Stimulated activated CD8-positive, alpha-beta memory T cell treated with anti-CD3 and anti-CD28 coated beads, Interleukin-4, amount 100 ng/mL, for 48 hours (primary cell): ENCODE data around the gene TBC1D22A.

ENCODE experiments used
- DNase-seq: peaks from one replicate; pipeline ENCODE4 v3.0.0-alpha.2; 2020

TBC1D22A gene

DNA sequence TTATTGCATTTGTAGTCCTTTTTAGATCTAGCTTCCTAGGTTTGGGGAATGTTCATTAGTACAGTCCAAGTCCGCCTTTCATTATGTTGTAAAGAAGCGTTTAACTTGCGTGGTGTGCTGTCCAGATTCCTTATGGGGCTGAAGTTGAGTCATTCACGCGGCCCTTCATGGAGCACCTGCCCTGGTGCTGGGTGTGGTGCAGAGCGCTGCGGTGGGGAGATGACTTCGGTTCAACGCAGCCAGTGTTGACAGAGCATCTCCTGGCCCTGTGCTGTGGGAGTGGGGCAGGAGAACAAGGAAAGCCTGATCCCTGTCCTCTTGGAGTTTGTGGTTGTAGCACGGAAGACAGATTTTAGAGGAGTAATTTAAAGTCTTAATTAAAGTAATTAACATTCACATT is 152.0 kb downstream of the TBC1D22A start:
- DNase-seq, result no peak

DNA sequence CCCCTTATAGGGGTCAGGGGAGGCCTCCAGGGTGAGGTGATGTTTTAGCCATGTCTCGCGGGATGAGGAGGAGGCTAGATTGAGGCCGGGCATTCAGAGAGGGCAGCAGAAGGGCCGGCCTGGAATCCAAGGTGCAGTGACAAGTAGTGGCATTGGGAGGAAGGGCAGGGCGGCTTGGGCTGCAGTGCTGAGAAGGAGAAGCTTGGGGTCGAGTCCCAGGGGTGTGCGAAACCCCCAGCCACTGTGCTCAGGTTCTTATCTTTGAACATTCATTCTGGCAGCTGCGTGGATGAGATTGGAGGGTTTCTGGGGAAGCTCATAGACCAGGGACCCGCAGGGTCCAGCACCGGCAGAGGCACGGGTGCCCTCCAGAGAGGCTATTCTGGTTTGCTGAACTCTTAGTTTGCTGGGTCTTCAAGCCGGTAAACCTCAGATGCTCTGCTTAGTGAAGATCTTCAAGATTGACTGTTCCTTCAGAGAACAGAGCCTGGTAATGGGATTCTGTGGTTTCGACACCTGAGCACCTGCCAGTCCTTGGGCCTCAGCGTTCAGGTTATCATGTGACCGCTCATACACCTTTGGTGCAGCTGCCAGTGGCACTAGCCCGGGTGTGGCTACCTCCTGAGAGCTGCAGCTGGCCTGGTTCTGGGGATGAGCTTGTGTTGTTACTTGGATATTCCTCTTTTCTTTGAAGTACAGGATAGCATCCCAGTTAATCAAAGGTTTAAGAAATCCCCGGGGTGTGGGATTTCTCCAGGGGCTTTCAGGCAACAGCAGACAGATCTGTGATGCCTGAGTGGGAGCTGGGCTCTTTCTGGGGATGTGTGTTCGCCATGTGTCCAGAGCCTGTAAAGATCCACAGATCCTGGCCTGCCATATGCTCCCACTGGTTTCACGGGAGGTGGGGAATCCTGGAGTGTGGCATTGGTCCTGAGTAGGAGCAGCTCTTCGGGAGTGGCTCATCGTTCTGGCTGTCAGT is 152.8 kb downstream of the TBC1D22A start:
- DNase-seq, result no peak

DNA sequence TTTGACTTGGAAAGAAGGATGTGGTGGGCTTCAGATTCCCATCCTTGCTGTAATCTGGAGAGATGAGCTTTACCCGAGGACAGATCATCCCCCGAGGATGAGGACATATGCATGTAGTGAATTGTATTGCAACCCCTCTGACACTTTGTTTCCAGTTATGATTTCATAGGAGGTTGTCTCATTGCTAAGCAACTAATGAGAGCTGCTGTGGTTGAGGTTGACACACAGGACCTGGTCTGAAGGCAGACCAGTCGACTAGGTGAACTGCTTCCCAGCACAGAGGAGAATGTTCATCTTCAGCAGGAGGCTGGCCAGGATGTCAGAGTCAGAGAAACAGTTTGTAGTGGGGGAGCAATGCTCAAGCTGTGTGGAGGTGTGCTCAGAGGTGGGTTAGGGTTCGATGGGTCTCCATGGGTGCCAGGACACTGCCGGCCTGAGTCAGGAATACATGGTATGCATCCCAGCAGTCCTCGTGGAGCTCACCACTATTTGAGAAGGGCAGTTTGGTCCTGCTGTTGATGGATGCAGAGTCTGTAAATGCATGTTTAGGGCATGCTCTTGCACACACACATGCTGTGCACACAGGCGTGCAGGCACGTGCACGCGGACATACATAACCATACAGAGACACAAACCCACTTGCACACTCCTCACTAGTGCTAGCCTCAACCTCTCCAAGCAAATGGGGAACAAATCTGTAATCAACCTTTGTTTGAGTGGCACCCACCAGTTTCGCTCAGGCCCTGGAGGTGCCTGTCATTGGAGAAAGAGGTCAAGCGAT is 153.7 kb downstream of the TBC1D22A start:
- DNase-seq, result no peak

DNA sequence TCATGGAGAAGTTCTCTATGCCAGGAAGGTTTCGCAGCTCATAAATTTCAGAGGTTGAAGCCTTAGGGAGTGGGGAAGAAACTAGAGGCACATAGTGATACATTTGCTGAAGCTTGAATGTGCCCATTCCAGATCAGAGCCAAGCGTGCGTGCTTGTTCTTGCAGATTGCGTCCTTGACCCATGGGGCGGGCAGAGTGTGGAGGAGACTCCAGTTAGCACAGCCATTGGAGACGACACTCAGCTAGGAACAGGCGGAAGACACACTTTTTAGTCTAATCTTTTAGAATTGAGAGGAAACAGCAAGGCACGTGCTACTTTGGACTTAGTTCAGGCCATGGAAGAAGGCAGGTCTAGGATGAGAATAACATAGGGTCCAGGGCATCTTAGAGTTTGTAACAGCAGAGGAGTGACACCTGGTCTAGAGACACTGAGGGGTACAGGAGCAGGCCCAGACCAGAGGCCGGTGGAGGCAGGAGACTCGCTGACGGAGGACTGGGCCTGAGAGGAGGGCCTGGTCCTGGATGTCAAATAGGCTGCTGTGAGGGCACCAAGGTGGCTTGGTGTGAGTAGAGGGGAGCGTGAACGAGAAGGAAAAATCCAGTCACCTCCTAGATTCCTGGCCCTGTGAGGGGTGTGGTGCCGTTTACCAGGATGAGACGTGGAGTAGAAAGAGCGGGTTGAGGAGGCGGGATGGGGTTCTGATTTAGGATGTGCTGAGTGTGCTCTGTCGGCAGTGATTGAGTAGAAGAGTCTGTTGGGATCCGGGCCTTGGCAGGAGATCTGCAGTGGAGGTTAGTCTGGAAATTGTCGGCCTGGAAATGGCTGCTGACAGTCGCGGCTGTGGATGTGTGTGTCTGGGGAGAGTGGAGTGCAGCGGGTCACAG is 154.7 kb downstream of the TBC1D22A start:
- no peak for DNase-seq

DNA sequence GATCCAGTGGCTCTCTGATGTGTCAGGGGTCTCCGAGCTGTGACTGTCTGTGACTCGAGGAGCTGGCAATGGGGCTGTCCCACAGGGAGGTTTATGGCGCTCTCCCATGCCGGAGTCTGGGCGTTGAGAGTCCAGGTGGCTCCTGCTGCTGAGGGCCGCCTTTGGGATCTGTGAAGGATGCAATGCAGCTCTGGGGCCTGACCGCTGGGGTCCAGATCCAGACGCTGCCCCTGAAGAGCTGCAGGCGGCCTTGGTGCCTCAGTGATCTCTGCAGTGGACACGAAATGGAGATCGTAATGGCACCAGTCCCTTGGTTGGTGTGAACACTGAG is 155.3 kb downstream of the TBC1D22A start:
- no peak for DNase-seq

DNA sequence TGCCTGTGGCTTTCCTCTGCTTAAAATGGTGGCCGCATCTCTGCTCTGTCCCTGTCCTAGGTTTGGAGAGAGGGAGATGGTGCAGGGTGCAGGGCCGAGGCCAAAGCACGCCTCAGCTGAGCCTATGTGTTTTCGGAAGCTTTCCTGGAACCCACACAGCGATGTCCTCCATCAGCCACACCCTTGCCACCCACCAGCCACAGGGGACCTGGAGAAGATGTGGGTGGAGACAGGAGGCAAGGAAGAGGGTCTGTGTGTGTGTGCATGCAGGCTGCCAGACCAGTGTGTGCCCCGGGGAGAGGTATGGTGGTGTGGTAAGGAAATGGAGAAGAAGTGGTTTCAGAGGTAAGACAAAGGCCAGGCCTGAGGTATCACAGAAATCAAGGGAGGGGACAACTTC is 155.7 kb downstream of the TBC1D22A start:
- DNase-seq, result no peak

DNA sequence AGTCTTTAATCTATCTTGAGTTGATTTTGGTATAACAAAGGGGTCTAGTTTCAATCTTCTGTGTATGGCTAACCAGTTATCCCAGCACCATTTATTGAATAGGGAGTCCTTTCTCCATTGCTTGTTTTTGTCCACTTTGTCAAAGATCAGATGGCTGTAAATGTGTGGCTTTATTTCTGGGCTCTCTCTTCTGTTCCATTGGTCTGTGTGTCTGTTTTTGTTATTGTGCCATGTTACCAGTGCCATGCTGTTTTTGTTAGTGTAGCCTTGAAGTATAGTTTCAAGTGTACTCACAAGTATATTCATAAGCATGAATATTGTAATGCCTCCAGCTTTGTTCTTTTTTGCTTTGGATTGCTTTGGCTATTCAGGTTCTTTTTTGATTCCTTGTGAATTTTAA is 159.6 kb downstream of the TBC1D22A start:
- DNase-seq, result no peak

DNA sequence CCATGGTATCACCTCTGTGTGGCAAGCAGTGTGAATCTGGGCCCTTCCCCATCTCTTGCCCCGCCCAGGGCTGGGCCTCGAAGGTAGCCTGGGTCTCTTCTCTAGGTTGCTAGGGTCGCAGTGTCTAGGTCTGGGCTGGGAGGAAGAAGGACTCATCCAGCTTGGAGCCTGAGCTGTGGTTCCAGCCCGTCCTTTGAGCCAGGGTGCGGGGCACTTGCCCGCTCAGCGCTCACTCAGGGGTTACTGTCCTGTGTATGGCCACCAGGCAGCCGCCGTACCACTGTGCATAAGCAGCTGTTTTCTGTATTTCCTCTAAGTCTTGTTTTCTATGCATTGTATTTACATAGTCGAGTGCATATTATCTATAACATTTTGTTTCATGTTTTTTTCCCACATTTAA is 160.9 kb downstream of the TBC1D22A start:
- DNase-seq, result no peak

DNA sequence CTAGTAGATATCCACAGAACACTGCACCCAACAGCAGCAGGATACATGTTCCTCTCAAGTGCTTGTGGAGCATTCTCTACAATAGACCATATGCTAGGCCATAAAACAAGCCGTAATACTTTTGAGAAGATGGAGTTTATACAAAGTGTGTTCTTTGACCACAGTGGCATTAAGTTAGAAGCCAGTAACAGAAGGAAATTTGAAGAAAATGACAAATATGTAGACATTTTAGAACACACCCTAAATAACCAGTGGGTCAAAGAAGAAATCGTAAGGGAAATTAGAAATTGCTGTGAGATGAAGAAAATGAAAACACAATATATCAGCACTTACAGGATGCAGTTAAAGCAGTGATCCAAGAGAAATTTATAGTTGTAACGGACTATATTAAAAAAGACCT is 163.4 kb downstream of the TBC1D22A start:
- no peak for DNase-seq

DNA sequence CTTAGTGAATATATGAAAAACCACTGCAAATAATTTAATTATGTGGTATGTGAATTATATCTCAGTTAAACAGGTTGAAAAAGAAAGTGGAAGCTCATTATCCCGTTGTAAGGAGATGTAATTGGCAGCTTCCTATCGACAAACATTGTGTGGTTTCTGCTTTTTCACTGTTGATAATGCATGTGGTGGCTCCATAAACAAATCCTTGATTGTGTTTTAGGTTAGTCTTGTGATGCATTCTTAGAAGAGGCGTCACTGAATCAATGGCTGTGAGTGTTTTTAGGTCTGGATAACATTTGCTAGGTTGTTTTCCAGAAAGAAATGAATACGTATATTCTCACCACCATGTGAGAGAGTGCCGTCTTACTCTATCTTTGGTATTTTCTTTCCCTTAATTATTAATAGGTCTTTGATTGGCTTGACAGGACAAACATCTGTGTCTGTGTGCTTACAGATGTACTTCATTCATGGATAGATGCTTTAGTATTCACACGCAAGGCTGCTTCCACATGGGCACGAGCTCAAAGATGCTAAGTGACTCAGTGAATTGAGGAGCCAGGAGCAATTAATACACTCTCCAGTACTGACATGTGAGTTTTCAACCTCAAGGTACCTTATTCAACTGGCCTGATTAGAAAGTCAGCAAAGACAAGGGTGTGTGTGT is 166.7 kb downstream of the TBC1D22A start:
- DNase-seq, result no peak

DNA sequence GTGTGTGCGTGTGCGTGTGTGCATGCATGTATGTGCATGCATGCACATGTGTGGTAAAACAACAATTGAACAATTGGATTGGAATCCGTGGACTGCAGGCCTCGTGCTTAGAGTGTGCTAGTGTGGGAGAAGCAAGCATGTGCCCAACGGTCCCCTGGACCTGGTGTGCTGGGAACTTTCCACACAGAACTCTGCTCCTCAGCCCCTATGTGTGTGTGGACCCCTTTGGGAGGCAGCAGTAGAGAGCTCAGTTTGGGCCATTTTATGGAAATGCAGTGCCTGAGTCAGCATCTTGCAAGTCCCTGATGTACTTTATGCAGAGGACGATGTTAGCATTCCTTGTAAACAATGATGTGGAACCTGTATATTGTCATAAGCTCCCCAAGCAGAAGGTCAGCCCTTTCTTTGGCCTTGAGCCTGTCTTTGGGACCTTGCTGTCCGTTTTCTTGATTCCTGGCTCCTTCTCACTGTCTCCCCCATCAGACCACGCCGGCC is 167.3 kb downstream of the TBC1D22A start:
- DNase-seq, result no peak

DNA sequence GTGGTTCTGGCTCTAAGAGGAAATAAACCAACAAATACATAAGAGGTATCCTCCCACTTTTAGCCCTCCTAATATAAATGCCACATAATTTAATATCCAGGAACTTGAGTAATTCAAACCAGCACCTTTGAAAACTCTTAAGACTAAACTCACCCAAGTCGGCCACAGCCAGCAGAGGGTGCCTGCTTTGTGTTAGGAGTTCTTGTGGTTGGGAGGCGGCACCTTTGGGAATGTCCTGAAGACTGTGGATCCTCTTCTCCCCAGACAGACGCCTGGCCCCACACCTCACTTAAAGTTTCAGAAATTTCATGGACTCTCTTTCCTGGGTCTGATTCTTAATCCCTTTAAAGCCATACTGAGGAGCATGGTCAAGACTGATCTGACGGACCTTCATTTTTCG is 169.0 kb downstream of the TBC1D22A start:
- no peak for DNase-seq

DNA sequence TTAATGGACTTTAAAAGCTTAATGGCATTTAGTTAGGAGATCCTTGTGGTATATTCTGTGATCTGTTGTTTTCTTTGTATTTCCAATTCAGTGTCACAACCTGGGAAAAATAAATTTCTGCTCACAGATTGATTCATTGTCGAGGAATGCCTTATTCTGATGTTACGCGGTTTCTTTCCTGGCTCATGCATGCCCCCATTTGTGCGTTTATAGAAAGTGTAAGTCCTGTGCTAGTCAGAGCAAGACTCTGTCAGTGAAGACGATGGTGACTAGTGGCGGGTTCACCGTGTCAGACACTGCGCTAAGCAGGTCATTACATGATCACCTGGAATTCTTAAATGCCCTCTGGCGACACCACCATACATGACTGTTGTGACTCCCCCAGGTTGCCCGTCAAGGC is 169.4 kb downstream of the TBC1D22A start:
- no peak for DNase-seq

DNA sequence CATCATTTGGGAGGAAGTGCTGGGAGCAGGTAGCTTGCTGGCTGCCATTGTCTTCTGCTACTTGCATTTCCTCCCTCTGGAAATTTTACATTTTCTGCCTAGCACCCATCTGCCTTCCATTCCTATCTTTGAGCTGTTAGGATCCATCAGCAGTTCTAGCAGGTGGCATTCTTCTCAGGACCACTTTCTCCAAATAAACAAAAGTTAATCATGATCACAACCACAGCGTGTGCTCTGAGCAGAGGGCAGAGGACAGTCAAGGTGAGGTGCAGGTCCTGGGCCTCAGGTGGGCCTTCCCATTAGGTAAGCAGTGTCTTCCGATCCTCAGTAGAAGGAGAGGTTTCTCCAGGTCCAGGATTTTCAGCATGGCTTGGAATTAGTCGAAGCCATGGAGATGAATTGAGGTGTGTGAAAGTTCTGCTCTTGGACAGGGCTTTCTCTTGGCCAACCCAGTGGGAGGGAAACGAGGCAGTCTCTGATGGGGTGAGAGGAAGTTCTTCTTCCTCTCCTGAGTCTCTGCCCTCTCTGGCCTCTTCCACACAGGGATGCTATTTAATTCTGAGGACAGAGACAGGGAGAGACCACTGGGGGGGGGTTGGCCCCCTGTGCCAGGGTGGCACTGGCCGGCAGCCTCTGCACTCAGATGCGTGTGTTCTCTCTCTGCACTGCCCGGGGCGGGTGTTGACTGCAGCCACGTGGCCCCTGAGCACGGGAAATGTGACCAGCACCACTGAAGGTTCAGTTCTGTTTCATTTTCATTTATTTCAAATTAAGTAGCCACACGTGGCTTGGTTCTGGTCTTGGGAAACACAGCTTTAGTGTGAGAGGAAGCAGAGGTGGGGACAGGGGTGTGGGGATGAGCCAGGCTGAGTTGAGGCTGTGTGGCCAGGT is 170.8 kb downstream of the TBC1D22A start:
- DNase-seq, result no peak

DNA sequence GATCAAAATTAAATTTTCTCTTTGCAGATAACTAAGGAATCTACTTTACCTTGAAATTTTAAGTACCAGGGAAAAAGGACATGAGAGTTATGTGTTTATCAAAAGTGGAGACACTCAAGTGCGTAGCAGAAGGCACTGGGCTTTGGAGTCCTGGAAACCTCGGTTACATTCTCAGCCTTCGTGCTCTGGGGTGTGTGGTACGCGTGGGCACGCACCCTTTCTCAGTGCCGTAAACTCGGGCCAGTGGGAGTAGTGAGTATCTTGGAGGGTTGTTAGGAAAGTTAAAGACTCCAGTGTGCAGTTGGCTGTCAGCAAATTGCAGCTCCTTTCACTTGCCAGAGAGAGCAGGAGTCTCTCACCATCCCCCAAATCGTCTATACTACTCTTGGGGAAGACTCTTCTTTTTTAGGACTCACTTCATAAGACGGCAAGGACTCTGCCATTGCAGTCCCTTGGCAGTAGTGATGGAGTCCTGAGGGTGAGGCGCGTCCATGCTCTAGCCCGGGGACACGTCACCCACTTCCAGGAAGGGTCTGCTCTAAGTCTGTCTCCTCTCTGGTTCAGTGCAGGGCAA is 171.8 kb downstream of the TBC1D22A start:
- DNase-seq, result no peak

DNA sequence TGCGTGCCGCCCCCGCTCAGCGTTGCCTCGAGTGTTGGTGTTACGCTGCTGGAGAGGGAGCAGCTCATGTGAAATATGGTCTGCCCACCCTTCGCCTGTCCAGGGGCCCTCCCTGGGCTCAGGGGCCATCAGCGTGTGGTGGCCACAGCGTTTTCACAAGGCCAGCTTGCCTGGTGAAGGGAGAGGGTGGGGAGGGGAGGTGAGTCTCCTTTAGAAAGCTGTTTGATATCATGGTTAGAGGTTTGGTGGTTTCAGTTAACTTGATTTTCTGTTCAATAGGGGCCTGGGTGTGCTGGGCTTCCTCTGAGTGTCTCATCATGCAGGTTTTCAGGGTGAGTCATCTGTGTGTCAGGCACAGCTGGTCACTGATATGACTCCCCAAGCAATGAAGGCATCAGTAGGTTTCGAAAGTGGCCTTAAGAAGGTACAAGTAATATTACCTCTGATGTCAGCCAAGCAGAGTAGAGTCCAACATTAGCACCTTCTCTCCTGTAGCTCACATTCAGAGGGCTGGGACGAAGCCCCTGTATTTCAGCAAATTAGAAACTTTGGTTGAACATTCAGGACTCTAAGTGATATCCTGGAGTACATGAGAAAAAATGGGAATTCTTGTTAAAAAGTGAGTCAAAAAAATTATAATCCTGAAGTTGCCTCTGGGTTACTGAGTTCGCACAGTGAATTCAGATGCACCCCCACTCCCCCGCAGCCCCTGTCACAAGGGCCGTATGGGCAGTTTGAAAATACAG is 172.5 kb downstream of the TBC1D22A start:
- peak; percentile 50 for DNase-seq

DNA sequence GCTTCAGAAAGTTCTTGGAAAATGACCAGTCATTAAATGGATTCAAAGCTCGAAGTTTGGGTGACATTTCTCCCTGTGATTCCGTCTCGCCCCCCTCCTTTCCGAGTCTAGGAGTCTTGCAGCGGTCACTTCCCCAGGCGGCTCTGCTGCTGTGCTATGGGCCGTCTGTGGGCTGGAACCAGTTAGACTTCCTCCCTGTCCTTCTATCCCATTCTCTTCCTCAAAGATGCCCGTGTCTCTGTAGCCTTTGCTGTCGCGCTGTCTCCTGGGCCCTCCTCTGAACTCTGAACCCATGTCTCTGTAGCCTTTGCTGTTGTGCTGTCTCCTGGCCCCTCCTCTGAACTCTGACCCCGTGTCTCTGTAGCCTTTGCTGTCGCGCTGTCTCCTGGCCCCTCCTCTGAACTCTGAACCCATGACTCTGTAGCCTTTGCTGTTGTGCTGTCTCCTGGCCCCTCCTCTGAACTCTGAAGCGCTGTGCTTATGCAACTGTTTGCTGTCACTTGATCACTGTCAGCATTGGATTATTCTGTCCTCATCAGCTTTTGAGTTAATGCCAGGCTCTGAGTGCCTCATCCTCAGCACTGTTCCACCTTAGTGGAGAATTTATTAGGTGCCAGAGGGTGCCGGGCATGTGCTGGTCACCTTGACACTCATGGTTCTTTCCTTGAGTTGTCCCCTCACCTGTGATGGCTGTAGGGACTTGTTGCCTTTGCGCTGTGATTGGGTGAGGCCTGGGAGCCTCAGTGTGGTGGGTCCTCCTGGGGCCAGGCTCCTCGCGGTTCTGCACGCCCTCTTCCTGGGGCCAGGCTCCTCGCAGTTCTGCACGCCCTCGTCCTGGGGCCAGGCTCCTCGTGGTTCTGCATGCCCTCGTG is 173.3 kb downstream of the TBC1D22A start:
- DNase-seq, result no peak

DNA sequence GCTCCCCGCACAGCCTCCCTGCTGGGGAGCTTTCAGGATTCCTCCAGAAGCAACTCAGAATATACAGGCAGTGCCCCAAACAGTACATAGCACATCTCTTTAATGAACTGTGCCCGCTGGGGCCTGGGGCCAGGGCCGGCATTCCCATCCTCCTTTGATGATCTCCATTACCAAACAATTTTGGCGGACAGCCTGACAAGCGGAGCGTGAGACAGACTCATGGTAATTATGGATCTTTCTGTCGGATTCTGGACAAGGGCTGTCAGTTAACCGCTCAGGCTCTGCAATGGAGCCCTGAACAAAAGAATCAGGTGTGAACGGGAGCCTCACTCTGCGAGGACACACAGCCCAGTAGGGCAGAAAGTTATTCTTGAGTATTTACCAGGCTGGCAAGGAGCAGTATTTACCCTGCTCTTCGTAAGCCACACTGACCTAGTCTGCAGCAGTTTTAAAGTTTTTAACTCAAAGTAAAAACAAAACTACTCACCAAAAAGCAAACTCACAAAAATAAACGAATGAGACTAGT is 174.0 kb downstream of the TBC1D22A start:
- no peak for DNase-seq

DNA sequence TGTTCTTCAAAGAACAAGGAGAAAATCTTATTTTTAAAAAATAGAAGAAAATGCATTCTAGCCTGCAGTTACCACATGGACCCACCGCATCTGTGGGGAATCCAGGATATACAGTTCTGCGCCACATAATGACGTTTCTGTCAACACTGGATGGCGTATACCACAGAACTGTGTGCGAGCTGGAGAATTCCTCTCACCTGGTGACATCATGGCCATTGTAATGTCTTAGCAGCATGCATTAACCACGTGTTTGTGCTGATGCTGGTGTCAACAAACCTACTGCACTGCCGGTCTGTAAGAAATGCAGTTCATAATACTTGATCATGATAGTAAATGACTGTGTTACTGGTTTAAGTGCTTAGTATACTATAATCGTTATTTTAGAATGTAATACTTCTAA is 174.7 kb downstream of the TBC1D22A start:
- no peak for DNase-seq
